Coronary artery (tissue), 2 donors: ENCODE results near the gene CTBP1.

Source experiments
- DNase-seq: peaks from one replicate; pipeline ENCODE4 v3.0.0-alpha.2; 2017; ENCODE audit warnings: low spot score
- H3K27ac ChIP-seq, 2 donors: fragments of 200-600 bp; sonication (generic); one replicate each; pipeline ENCODE4 v1.5.1; 2016 to 2019
- H3K4me3 ChIP-seq: fragments of 200-600 bp; sonication (generic); 2 replicates; pipeline ENCODE4 v1.5.1; 2016; ENCODE audit warnings: mild to moderate bottlenecking, moderate library complexity
- TF ChIP-seq, protein P1 (sequence below): fragments of 200-600 bp; sonication (generic); IDR thresholded peaks from one replicate; pipeline ENCODE4 v1.5.1; 2019; ENCODE audit warnings: antibody characterized with exemption

Gene CTBP1

DNA sequence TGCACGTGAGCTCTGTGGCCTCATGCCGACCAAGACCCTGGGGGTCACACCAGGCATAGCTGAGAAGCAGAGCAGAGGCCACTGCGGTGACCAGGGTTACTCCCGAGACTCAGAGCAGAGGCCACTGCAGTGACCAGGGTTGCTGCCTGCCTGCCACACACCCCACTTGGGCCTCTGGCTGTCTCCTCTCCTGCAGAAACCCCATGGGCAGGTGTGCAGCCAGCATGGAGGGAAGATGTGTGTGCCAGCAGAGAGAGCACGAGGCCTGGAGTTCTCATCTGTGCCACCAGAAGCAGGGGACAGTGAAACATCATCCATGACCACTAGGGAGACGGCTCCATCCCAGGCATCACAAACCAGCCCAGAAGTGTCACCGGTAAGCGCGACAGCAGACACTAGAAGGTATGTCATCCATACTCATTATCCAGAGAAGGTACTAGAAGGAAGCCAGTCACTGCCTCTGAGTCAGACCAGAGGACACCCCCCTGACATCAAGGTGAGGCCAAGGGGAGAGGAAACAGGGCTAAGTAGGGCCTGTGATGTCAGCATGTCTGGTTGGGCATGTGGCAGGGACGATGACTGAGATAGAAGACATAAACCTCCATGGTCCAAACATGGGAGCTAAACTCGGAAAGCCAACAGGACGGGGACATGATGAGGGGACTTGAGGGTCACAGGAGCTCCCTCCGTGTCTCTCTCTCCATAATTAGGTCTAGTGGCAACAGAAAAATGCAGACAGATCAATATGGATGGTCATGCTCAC lies 52.3 kb downstream of the CTBP1 start:
- H3K27ac ChIP-seq: no peak overlapping the region
- DNase-seq: peak; percentile 67
- H3K4me3 ChIP-seq: no peak overlapping the region
- TF ChIP-seq, protein P1, sequence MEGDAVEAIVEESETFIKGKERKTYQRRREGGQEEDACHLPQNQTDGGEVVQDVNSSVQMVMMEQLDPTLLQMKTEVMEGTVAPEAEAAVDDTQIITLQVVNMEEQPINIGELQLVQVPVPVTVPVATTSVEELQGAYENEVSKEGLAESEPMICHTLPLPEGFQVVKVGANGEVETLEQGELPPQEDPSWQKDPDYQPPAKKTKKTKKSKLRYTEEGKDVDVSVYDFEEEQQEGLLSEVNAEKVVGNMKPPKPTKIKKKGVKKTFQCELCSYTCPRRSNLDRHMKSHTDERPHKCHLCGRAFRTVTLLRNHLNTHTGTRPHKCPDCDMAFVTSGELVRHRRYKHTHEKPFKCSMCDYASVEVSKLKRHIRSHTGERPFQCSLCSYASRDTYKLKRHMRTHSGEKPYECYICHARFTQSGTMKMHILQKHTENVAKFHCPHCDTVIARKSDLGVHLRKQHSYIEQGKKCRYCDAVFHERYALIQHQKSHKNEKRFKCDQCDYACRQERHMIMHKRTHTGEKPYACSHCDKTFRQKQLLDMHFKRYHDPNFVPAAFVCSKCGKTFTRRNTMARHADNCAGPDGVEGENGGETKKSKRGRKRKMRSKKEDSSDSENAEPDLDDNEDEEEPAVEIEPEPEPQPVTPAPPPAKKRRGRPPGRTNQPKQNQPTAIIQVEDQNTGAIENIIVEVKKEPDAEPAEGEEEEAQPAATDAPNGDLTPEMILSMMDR: no peak

- TF ChIP-seq, protein P1: no peak
- H3K4me3 ChIP-seq: no peak overlapping the region
- DNase-seq: peak; percentile 58
- no peak overlapping the region for H3K27ac ChIP-seq
These were observed 53.0 kb downstream of the CTBP1 start for GRCh38 chr4:1195891-1196401.

- peak overlapping the region; percentile 33 for H3K4me3 ChIP-seq
- peak overlapping the region in 1 of 2 donors; percentile 89 for H3K27ac ChIP-seq
- peak; percentile 72 for DNase-seq
- TF ChIP-seq, protein P1: no peak
These were observed 53.7 kb downstream of the CTBP1 start for GRCh38 chr4:1195109-1195671.

DNA sequence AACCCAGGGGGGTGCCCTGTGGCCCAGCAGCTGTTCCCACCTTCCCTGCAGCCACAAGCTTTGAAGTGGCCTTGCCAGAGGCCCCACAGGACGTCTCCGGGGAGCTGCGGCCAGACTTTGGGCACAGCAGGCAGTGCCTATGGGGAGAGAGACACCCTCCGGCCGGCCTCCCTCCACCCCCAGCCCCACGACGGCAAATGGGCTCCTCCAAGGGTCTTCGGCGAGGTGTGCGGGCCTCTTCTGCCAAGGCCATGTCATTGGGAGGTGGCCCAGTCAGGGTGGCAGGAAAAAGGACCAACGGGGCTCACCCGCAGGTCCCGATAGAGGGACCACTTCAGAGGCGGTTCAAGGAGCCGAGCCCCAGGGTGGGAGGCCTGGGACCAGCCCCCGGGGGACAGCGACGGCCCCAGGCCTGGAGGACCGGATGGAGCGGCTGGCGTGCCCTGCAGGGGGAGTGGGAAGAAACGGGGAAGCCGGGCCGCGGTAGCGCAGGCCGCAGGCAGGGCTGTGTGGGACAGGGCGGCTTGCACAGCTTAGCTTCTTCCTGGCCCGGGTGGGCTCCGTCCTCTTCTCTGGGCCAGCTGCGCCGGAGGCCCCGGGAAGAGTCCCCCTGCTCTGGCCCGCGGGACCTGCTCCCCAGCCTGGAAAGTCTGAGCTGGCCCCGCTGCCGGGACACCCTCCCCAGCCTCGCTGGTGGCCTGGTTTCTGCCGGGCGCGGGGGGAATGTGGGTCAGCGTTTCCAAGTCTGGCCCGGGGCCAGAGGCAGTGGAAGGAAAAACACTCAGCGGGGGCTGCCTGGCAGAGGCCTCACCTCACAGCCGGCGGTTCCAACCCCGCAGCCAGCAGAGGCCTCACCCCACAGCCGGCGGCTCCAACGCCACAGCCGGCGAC lies 54.7 kb downstream of the CTBP1 start:
- peak; percentile 81 for DNase-seq
- TF ChIP-seq, protein P1: no peak
- Histone ChIP-seq H3K27ac (peak overlapping the region; percentile 82 to 89), H3K4me3 (peak overlapping the region; percentile 33)

DNA sequence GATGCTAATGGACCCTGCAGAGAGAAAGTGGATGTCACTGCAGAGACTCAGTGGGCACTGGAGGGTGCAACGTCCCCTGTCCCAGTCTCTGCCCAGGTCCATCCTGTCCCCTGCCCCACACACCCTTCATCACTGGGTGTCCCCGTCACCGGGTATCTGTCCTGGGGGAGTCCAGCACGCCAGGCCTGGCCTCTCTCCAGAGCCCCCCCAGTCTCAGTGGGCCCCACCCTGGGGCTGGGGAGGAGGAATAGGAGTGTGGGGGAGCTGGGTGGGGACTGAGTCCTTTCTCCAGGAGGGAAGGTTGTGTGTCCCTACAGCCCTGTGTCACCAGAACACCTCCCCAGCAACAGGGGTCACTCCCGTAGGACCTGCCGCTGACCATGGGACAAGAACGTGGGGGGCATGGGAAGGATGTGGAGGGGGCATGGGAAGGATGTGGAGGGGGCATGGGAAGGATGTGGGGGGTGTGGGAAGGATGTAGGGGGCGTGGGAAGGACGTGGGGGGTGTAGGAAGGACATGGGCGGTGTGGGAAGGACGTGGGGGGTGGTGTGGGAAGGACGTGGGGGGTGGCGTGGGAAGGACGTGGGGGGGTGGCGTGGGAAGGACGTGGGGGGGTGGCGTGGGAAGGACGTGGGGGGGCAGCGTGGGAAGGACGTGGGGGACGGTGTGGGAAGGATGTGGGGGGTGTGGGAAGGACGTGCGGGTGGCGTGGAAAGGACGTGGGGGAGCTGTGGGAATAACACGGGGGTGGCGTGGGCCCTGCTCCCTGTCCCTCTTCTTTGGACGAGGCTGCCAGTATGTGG lies 55.5 kb downstream of the CTBP1 start:
- DNase-seq: peak; percentile 68
- H3K4me3 ChIP-seq: peak overlapping the region; percentile 48

More for the DNA sequence above, 55.5 kb downstream of the CTBP1 start:
- peak overlapping the region; percentile 82 to 89 for H3K27ac ChIP-seq
- TF ChIP-seq, protein P1: no peak
